ENCODE measurements around the gene CLEC17A. TPM values are rescaled to one million over a fixed set of nuclear protein-coding genes. Genes with fewer than 3 reads are reported as not detected.

CLEC17A gene
- total and polyA plus RNA-seq, 2 of the 8 experiments (the other 6 are each of a cell fraction or from before 2014, with no cell fraction given): not detected

DNA sequence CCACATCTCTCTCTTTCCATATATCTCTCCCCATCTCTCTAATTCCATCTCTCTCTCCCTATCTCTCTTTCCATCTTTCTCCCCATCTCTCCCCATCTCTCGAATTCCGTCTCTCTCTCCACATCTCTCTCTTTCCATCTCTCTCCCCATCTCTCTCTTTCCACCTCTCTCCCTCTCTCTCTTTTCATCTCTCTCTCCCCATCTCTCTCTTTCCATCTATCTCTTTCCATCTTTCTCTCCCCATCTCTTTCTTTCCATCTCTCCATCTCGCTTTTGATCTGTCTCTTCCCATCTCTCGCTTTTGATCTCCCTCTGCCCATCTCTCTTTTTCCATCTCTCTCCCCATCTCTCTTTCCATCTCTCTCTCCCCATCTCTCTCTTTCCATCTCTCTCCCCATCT lies 66.1 kb downstream of the CLEC17A start:
- Histone ChIP-seq H3K23ac (ENCODE audit: insufficient read length) (no peak overlapping the region), H3K9ac (replicated peaks in 1 of 4; ENCODE audit: extremely low read depth in 1 of 4, low read depth in 3 of 4, low read length in 3 of 4) (no peak overlapping the region), H3K18ac (ENCODE audit: extremely low read depth, low read length) (no peak overlapping the region), H3K4ac (replicated peaks; ENCODE audit: insufficient read length, low read depth, low read length) (no peak overlapping the region), H3K4me3 (ENCODE audit: extremely low read depth in 1 of 4, insufficient read depth in 2 of 4, low read depth in 3 of 4, low read length in 4 of 4) (no peak overlapping the region), H3K23me2 (ENCODE audit: low read depth, low read length) (peaks cover 3% of the 10 kb centered on the region; the same call in 1 of the 2 replicates), H3K4me1 (replicated peaks in 1 of 4; ENCODE audit: control insufficient read depth in 3 of 4, insufficient read depth in 4 of 4, low read length in 3 of 4) (no peaks in the 10 kb centered on the region), H4K20me1 (replicated peaks in 1 of 2; ENCODE audit: control insufficient read depth in 1 of 2, insufficient read depth in 2 of 2, low read length in 2 of 2) (no peaks in the 10 kb centered on the region), H4K5ac (ENCODE audit: insufficient read length, low read depth, low read length) (no peak overlapping the region), H2BK120ac (replicated peaks; ENCODE audit: low read depth, low read length) (no peak overlapping the region), H3K56ac (replicated peaks; ENCODE audit: insufficient read length, low read depth, low read length) (no peak overlapping the region), H2BK12ac (ENCODE audit: low read depth, low read length) (no peak overlapping the region), H2AFZ (ENCODE audit: low read length) (no peak overlapping the region), H3K36me3 (ENCODE audit: control insufficient read depth in 2 of 4, insufficient read depth in 4 of 4, low read length in 3 of 4) (no peaks in the 10 kb centered on the region), H2AK5ac (ENCODE audit: low read depth, low read length) (no peak overlapping the region), H4K91ac (replicated peaks; ENCODE audit: insufficient read length, low read length) (no peak overlapping the region), H2BK5ac (ENCODE audit: low read depth, low read length) (no peak overlapping the region), H2BK15ac (ENCODE audit: low read length) (no peak overlapping the region), H3K14ac (ENCODE audit: insufficient read length) (no peak overlapping the region), H3K27ac (ENCODE audit: low read depth, low read length) (no peak overlapping the region), H3K27me3 (replicated peaks in 1 of 4; ENCODE audit: control insufficient read depth in 3 of 4, extremely low read depth in 1 of 4, insufficient read depth in 3 of 4, low read length in 3 of 4) (no peaks in the 10 kb centered on the region), H4K8ac (ENCODE audit: extremely low read depth, insufficient read depth, low read length) (no peak overlapping the region), H3K79me2 (ENCODE audit: control insufficient read depth in 1 of 2, insufficient read depth in 2 of 2, low read length in 2 of 2) (no peaks in the 10 kb centered on the region), H3K4me2 (ENCODE audit: insufficient read depth in 1 of 2, low read depth in 2 of 2, low read length in 2 of 2) (no peak overlapping the region), H3K79me1 (ENCODE audit: low read depth, low read length) (no peaks in the 10 kb centered on the region), H3K9me3 (ENCODE audit: insufficient read depth in 2 of 2, low read depth in 1 of 2, low read length in 1 of 2) (peaks cover 41 to 50% of the 10 kb centered on the region in 2 experiments), H2BK20ac (ENCODE audit: low read length) (no peak overlapping the region)
- FAIRE-seq (no peak), DNase-seq (ENCODE audit: low read depth in 1 of 2, low spot score in 2 of 2) (no peak)
- CTCF ChIA-PET (ENCODE audit: partially characterized antibody): no interaction called here
- POLR2A ChIA-PET (ENCODE audit: partially characterized antibody): no interaction called here
- no peak for TF ChIP-seq KDM4A (IDR thresholded peaks at IDR 0.05; ENCODE audit: low read depth, low read length, severe bottlenecking)
- WGBS, 2 experiments (ENCODE audit: extremely low coverage in 1 of 2, insufficient coverage in 1 of 2, insufficient read length in 1 of 2, insufficient replicate concordance in 2 of 2, low coverage in 1 of 2, low lambda C conversion rate in 2 of 2, missing lambda C conversion rate in 1 of 2): 72 to 100% methylated on average over 4 of the region's 4 CpGs
